Stimulated activated CD8-positive, alpha-beta memory T cell treated with anti-CD3 and anti-CD28 coated beads, Interleukin-7, amount 100 ng/mL, for 48 hours (primary cell): ENCODE data around the gene ROR1.

ENCODE experiments used
- DNase-seq, 2 donors: peaks; one replicate each; pipeline ENCODE4 v3.0.0-alpha.2; 2020; ENCODE audit warnings: low read depth in 1 of 2; ENCODE audit errors: extremely low read depth in 1 of 2

ROR1 gene

DNA sequence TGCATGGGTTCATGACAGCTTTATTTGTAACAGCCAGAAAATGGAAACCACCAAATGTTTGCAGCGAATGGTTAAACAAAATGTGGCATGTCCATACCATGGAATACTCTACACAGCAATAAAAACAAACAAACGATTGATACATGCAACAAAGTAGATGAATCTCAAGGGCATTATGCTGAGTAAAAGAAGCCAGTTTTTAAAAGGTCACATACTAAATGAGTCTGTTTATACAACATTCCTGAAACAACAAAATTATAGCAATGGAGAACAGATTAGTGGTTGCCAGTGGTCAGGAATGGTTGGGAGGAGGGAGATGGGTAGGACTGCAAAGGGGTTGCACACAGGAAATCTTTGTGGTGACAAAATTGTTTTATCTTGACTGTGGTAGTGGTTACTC is 227.2 kb downstream of the ROR1 start:
- DNase-seq = no peak

DNA sequence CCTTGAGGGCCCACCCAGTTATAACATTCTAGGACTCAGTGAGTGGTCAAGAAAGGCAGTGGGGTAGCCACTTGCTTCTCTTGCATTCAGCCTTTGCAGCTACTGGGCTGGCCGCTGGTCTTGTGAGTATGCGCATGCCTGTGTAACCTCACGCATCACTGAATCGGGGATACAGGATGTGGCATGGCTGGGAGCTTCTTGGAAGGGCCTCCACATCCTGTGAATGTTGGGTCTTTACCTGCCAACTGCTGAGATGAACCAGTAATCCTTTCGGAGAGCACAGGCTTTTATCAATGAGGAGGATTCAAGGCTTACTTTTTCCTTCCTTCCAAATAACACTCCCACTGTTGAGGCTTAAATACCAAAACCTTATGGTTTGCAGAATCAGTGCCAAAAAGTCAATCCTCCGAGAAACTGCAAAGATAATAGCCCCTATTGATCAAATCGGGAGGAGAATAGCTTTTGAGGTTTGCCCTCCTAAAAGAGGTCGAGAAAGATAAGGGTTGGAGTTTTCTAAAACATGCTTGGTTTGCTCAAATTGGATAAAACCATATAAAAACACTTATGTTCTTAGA is 230.7 kb downstream of the ROR1 start:
- DNase-seq = no peak

DNA sequence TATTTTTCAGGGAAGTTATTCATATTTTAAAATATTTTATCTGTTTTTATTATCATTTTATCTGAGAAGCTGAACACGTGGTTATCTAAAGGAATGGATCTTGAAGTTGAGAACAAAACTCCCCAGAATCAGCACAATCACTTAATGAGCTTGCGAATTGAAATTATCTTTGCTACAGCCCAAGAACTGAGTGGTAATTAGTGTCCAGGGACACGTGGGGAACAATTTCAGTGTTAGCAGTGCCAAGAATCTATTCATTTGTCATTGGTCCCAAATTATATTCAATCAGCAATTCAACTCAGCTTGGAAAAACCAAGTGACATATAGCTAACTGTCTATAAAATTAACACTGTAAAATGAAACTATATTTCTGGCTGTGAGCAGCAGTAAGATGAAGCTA is 232.0 kb downstream of the ROR1 start:
- DNase-seq = no peak

DNA sequence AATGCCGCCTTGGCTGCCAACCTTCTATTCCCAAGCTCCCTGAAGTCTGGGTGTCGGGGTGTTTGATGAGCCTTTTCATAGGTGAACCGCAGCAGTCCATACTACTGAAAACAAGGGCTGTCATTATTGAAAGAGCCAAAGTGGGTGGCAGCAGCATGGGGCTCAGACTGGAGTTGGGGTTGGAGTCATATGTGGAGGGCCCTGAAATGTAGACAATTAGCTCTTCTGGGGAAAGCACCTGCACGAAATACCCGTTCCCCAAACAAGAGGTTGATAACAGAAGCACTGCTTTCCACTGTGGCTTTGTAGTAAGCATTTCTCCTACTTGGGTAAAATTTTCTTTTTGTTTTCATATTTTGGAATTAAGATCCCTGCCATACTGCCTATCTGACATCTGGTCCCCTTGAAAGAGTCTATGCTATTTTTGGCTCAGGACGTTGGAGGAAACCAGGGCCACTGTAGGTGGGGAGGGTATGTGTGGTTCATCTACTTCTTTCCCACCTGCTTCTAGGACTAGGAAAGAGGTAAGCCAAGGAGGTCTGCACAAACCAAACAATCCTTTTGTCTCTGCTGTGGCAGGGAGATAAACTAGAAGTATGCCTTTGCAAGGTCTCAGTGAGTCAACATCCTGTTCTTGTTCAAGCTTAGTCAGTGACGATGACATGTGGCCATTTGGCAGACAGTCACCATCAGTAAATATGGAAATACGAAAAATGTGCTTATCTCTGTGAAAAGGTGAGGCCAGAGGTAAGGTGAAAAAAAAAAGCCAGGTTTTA is 232.6 kb downstream of the ROR1 start:
- DNase-seq = peak in 1 of 2 donors; percentile 1

DNA sequence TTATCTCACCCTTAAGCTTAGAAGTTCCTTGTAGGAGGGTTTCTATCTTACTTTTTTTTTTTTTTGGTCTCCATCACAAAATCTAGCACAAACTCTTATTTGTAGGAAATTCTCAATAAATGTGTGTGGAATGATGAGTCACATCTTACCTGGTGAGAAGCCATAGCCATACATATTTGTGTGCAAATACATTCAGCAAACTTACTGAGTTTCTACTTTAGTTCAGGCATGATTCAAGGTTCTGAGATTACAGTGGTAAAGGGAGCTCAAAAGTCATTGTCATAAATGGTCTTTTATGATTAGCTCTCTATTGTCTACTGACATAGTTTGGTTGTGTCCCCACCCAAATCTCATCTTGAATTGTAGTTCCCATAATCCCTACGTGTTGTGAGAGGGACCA is 236.5 kb downstream of the ROR1 start:
- no peak for DNase-seq

DNA sequence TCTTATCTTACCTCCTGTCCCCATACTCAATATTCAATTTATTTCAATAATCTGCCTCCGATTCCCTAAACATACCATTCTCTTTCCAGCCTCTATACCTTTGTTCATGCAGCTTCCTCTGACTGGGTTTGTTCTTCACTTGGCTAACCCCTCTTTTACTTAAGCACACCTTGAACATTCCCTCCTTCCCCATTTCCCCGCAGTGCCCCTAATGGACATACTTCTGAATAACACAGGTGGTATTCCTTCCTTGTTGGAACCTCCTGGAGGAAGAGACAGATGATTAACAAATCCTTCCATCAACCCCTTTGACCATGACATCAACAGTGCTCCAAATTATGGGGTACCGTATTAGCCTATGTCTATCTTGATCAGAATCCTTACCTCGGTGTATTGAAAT is 239.6 kb downstream of the ROR1 start:
- no peak for DNase-seq

DNA sequence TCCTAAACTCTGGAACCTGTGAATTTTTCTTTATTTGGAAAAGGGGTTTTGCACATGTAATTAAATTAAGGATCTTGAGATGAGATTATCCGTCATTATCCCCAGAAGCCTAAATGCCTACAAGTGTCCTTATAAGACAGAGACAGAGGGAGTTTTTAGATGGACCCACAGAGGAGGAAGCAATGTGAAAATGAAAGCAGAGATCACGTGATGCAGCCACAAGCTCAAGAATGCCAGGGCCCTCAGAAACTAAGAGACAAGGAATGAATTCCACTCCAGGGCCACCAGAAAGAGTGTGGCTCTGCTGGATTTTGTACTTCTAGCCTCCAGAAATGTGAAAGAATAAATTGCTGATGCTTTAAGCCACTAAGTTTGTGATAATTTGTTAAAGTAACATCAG is 246.0 kb downstream of the ROR1 start:
- no peak for DNase-seq

DNA sequence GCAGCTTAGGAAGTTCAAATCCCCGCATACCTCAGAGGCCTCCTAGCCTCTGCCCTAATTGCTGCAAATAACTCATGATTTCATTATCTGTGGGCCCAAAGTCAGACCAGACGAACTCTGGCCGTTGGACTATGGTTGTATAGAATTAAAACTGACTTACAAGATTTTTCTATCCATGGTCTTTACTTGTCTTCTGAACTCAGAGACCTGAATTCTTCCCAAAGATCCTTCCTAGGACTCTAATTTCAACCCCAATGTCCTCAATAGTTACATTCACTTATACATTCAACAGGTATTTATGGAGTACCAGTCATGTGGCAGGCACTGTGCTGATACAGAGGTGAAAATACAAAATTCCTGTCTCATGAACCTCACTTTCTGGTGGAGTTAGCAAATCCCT is 247.2 kb downstream of the ROR1 start:
- DNase-seq = no peak

DNA sequence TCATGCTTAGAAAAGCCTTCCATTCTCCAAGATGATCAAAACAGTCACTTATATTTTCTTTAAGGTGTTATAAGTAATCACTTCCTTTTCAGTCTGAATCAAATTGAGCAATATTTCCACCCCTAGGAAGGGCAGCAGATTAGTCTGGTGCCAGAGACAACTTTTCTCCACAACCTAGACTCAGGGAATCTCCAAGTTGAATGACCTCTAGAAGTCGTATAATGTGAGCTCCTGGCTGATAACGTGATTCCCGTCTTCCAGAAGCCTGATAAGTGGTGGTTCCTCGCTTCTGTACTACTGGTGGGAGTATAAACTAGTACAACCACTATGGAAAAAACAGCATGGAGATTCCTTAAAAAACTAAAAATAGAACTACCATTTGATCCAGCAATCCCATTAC is 251.2 kb downstream of the ROR1 start:
- DNase-seq = no peak

DNA sequence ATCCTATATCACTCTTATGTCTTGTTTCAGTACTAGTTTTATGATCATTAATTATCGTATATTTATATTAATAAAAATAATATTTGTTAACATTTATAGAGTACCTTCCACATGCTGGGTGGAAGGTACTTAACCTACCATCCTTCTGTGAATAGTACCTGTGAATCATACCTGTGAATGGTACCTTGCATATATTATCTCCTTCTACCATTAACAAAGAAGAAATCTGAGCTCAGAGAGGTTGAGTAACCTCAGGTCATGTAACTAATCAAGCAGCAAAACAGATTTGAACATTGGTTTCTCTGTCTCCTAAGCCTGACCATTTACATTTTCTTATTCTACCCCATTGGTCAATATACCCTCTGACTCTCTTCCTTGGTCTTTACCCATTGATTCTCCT is 255.2 kb downstream of the ROR1 start:
- no peak for DNase-seq

DNA sequence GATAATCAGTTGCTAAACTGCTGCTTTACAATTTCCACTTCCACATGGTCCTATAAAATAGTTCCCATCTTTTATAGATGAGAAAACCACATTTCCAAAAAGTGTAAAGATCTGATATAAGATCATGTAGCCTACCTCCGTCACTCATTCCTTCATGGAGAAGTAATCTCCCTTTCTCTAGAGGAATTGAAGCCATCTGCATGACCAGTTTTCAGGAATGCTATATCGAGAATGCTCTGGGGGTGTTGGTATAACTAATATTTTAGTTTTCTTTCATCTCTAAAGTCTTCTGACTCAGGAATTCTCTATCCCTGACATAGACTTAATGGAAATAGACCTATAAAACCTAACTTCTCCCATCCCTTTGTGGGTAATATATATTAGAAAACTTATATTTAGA is 256.6 kb downstream of the ROR1 start:
- DNase-seq = no peak

DNA sequence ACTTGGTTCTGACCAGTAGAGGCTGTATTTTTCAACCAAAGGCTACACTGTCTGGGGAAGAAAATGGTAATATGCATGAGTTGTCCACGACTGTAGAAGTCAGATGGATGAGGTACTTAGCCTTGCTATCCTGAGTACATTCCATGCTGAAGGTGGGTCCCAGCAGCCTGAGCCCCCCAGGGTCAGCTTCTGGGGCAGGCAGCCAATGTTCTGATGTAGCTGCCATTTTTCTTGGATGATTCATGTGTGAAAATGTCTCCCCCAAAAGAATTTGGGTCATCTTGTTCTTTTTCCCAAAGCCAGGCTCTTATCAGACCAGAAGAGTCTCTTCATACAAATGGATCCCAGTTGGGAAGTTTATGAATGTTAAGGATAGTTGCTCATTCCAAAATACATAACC is 257.4 kb downstream of the ROR1 start:
- no peak for DNase-seq

DNA sequence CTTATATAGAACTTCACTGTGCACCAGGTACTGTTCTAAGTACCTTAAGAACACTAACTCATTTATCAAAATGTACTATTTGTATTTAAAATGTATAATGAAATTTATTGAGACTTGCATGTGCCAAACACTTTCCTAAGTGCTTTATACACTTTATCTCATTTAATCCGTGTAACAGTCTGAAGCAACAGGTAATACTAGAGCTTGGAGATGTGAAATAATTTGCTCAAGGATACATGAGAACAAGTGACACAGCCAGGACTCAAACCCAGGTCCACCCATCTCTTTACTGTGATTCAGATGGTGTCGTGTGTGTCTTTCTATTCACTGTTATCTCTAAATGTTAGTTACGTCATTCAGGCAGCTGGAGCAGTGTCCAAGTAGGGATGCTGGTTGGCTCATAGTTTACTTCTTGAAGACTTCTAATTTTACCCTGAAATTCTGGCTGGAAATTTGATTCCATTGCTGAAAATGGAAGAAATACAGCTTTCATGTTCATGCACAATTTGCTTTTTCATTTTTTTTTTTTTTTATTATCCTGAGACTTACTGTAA is 259.9 kb downstream of the ROR1 start:
- no peak for DNase-seq

DNA sequence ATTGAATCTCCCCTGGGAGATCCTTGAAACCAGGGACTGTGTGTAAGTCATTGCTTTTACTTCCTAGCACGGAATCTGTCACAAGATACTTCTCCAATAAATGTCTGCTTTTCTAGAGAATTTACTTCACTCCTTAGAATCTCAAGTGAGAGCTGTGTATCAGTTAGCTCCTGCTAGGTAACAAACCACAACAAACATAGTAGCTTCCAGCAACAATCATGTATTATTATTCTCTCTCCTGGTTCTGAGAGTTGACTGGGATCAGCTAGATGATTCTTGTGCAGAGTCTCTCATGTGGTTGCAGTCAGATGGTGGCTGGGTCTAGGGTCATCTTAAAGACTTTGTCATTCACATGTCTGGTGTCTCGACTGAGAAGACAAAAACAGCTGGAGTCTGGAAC is 262.7 kb downstream of the ROR1 start:
- no peak for DNase-seq

DNA sequence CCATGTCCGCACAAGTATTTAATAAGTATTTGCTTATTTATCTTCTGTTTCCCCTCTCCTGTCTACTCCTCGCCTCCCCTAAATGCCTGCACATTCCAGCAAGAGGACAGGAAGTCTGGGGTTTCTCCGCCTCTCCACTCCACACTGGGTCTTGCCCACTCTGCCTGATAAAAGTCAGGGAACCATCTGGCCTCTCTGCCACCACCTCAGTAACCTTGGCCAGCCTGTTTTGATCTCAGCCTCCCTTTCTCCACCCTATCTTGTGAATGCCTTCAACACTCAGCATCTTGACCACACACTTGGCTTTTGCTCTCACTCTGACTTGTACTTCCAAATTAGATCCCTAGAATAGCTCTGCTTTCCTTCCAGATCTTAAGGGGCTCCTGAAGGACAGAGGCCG is 264.3 kb downstream of the ROR1 start:
- DNase-seq = no peak

DNA sequence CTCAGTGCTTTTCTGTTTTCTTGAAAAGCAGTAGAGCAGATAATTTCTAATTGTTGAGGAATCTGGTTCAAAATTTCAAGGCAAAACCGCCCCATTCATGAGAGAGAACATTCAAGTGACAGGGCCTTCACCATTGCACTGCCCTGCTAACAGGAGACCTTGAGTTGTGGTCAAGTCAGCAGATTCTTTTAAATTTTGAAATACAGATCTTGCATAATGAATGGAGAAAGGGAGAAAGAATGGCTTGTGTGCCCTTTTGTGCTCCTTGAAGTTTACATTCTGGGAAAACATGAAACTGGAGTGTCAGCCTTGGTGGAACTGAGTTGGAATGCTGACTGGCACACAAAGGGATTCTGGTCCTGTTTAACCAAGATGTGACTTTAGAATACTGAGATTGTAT is 265.1 kb downstream of the ROR1 start:
- DNase-seq = no peak

DNA sequence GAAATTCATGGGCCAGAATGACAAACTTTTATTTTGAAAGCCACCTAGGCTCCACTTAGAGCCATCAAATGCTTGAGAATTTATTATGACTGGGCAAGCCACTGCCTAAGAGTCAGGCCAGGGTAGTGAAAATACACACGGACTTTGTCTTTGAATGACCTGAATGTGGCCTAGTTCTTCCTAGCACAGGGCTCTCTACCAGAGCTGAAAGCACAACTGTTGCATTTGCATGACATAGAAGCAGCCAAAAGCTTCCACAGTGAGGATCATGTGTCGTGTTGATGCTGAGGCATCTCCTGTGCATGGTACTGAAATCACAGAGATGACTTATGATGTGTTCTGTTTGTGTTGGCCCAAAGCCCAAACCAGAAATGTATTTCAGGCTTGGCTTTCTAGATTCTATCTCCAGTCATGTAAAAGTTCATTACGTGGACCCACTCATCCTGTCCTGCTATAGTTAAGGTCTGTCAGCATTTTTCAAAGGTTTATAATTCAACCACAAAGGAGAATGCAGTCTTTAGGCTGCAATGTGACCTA is 265.6 kb downstream of the ROR1 start:
- no peak for DNase-seq

DNA sequence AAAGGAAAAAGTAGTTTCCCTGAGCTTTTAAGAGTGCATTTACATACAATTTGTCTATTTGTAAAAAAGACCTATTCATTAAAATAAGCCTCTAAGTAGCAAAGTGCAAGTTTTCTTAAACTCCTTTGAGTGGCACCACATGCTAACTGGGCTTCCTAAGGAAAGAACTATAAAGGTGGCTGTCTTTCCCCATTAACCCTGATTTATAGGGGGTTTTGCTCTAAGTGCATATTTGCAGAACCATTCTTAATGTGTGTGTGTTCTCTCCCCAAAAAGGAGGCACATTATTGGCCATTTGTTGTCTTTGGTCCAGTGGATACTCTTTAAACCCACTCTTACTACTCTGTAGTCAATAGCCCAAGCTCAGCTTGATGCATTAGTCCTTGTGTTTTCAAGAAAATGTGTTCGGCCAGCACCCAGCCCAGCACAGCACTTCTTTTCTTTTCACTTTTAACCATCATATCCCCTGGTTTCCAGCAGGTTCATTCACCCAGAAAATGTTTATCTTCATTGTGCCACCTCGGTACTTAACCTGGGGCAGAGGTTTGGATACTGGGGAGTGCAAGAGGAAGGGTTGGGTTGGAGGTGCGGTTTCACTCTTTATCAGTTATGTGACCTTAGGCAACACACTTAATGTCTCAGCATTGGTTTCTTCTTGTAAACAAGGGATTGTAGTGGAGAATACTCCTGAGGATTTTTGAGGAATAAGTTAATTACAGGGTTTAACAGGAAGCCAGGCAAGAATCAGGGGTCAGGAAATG is 267.7 kb downstream of the ROR1 start:
- DNase-seq = no peak

DNA sequence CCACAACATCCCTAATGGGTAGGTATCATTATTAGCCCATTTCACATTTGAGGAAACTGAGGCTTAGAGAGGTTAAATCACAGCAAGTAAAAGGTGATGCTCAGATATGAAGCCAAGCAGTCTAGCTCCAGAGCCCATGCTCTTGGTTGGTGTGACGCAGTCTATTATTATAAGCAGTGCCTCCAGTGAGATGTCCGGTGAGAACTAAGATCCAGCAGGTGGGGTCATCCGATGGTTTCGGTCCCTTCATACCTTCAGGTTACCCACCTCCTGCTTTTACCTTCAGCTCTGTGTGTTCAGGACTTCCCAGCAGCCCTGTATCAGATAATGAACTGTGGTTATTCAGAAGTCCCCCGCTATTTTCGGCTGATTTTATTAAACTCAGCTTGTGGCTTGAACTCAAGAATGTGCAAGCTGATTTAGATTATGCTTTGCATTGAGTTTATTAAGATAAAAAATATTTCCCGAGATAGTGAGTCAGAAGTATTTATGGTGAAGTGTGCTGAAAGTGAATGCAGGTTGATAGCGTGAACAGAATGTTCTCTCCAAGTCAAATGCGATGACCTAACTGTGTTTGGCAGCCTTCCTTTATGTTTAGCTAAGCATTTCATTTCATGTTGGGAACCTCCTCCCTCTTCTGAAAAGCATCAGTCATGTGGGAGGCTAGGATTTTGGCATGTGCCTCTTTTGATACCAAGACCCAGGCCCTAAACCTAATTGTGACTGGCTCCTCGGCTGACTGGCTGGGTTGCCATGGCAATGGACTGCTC is 268.7 kb downstream of the ROR1 start:
- no peak for DNase-seq

DNA sequence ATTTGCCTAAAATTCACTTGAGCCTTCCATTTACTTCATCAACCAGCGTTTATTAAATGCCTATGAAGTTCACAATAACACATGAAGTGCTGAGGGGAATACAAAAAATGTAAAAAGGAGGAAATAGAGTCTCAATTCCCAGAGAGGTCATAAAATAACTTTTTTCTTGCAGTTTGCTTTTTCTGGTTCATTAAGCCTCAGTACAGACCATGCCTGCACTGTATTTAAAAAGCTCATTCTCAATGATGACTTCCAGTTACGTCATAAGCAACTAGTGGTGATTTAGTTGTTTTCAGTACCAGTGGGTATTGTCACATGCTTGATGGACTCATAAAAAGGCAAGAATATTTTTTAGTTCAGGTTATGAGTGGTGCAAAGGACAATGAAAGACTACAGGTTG is 269.5 kb downstream of the ROR1 start:
- no peak for DNase-seq

DNA sequence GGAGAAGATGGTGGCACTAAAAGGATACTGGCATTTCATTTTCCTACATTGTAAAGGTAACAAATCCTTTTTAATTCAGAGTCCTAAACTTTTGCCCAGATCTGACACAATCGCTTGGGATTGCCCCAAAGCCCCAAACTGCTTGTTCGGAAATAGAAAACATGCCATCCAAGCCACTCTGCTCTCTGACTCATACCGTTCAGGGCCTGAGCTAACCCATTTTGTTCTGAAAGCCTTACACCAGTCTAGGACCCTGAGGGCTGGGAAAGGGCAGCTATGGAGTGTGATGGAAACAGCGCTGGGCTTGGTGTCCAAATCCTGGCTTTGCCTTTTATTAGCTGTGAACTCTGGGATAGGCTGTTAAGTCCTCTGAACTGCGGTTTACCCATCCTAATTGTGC is 270.2 kb downstream of the ROR1 start:
- DNase-seq = no peak
